ENCODE measurements around the gene DGKD.

- no peak for TF ChIP-seq JAZF1 (CRISPR knock-in tag; IDR thresholded peaks at IDR 0.05)
- no peak for TF ChIP-seq ZNF416 (CRISPR knock-in tag; IDR thresholded peaks at IDR 0.05)
- TF ChIP-seq SP1 (CRISPR knock-in tag; conservative IDR thresholded peaks at IDR 0.05) = no peak
- no peak for TF ChIP-seq HMGXB4 (CRISPR knock-in tag; IDR thresholded peaks at IDR 0.05)
- TF ChIP-seq SMAD3 (CRISPR knock-in tag; IDR thresholded peaks at IDR 0.05; ENCODE audit: borderline replicate concordance) = no peak
These were observed 115.1 kb downstream of the DGKD start for GRCh38 chr2:233469261-233470010.
